Sigmoid colon (tissue), 7 donors: ENCODE measurements around the gene MAPK8IP3. TPM values are rescaled to one million over a fixed set of nuclear protein-coding genes. Genes with fewer than 3 reads are reported as not detected.
"Not testable (repeated sequence)": the region's sequence is repeated elsewhere in the genome, so short reads cannot be mapped to it uniquely, and the experiment has no call there.

Source experiments
- DNase-seq: peaks from one replicate; pipeline ENCODE4 v3.0.0-alpha.2; 2019
- H3K27ac ChIP-seq, 4 donors: fragments of 200-600 bp; sonication (generic); one replicate each; pipeline ENCODE4 v1.5.1; 2016 to 2019; ENCODE audit warnings: mild to moderate bottlenecking in 1 of 4
- H3K27me3 ChIP-seq, 3 donors: fragments of 200-600 bp; sonication (generic); one replicate each; pipeline ENCODE4 v1.5.1; 2019; ENCODE audit warnings: mild to moderate bottlenecking in 1 of 3
- H3K36me3 ChIP-seq, 4 donors: fragments of 200-600 bp; sonication (generic); one replicate each; pipeline ENCODE4 v1.5.1; 2016 to 2019
- H3K4me1 ChIP-seq, 4 donors: fragments of 200-600 bp; sonication (generic); one replicate each; pipeline ENCODE4 v1.5.1; 2017 to 2019
- H3K4me3 ChIP-seq, 4 donors: fragments of 200-600 bp; sonication (generic); one replicate each; pipeline ENCODE4 v1.5.1; 2017 to 2019; ENCODE audit warnings: mild to moderate bottlenecking in 2 of 4, moderate library complexity in 1 of 4
- H3K9me3 ChIP-seq, 4 donors: fragments of 200-600 bp in 3 of 4; sonication (generic) in 3 of 4; one replicate each; pipeline versions ENCODE4 v1.5.1 to v1.6.1; 2013 to 2019
- EP300 ChIP-seq, 4 donors: sonication (generic); formaldehyde crosslinking; IDR thresholded peaks; one replicate each; pipeline ENCODE4 v1.6.1; 2017; ENCODE audit warnings: antibody characterized with exemption in 4 of 4
- POLR2A ChIP-seq, 2 donors: fragments of 450-650 bp; IDR thresholded peaks; one replicate each; pipeline ENCODE4 v1.6.1; 2016; ENCODE audit warnings: antibody characterized with exemption in 2 of 2, mild to moderate bottlenecking in 2 of 2, moderate library complexity in 2 of 2
- POLR2AphosphoS5 ChIP-seq, 4 donors: sonication (generic); formaldehyde crosslinking; IDR thresholded peaks; one replicate each; pipeline ENCODE4 v1.6.1; 2017; ENCODE audit warnings: antibody characterized with exemption in 4 of 4
- WGBS, 2 donors: extraction: QIAGEN DNeasy Blood & Tissue Kit; methylation state at CpG; one replicate each; pipeline ENCODE4 v1.1.7; 2013; 5-methylcytosine and 5-hydroxymethylcytosine counted together
- intact Hi-C: fragments of 100-400 bp; cut with DNase I; formaldehyde crosslinking; loops from one replicate; pipeline ENCODE4 v1.15.1; 2023
- polyA plus RNA-seq, 3 donors: library from polyadenylated mRNA; stranded (reverse); fragments of 200-250 nt; gene quantifications; one replicate each; pipeline ENCODE4 v1.2.3, GENCODE V29; 2013
- total RNA-seq, 4 donors: library from RNA; depleted of rRNA; stranded (reverse); fragments of >200 nt; gene quantifications; one replicate each; pipeline ENCODE4 v1.1.0, GENCODE V29; 2016
- TF ChIP-seq, protein P1 (sequence below), 4 experiments: fragments of 450-650 bp in 3 of 4; fragments of 200-600 bp in 1 of 4; IDR thresholded peaks; one replicate each; pipeline ENCODE4 v1.5.1; 2016 to 2019; ENCODE audit warnings: antibody characterized with exemption in 4 of 4, mild to moderate bottlenecking in 3 of 4, moderate library complexity in 2 of 4
- donor health status: healthy with polysubstance abuse.
- donor health status: Bipolar disorder and iron deficiency.
- donor health status: healthy.

Gene MAPK8IP3
- total and polyA plus RNA-seq, 7 donors = 3.6 to 80.9 (median 22.4) TPM

DNA sequence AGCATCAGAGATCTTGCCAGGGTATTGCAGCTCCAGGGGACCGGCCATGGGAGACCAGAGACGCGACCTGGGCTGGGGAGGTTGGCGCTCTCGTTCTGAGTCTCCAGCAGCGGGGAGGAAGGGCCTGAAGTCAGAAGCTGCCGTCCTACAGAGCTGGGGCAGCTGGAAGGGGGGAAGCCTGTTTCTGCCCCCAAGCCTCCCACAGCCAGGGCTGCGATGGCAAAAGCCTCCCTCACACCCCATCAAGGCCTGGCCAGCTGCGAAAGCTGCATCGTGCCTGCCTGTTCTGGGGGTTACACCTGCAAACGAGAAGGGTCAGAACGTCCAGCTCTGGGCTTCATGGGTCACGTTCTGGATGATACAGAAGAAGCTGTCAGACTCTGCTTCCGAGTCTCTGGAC is 26.1 kb downstream of the MAPK8IP3 start:
- intact Hi-C loops = no loop called here
- no peak for DNase-seq
- WGBS, 2 donors = 91 to 93% methylated on average over 14 of the region's 14 CpGs
- no peak overlapping the region for H3K27ac ChIP-seq
- H3K9me3 ChIP-seq = no peaks in the 10 kb centered on the region
- no peak overlapping the region for H3K4me3 ChIP-seq
- no peak for TF ChIP-seq POLR2AphosphoS5 (IDR thresholded peaks at IDR 0.05)
- TF ChIP-seq POLR2A (IDR thresholded peaks at IDR 0.05) = no peak
- no peak for TF ChIP-seq EP300 (IDR thresholded peaks at IDR 0.05)
- TF ChIP-seq, protein P1, sequence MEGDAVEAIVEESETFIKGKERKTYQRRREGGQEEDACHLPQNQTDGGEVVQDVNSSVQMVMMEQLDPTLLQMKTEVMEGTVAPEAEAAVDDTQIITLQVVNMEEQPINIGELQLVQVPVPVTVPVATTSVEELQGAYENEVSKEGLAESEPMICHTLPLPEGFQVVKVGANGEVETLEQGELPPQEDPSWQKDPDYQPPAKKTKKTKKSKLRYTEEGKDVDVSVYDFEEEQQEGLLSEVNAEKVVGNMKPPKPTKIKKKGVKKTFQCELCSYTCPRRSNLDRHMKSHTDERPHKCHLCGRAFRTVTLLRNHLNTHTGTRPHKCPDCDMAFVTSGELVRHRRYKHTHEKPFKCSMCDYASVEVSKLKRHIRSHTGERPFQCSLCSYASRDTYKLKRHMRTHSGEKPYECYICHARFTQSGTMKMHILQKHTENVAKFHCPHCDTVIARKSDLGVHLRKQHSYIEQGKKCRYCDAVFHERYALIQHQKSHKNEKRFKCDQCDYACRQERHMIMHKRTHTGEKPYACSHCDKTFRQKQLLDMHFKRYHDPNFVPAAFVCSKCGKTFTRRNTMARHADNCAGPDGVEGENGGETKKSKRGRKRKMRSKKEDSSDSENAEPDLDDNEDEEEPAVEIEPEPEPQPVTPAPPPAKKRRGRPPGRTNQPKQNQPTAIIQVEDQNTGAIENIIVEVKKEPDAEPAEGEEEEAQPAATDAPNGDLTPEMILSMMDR (IDR thresholded peaks at IDR 0.05) = no peak
- no peaks in the 10 kb centered on the region for H3K4me1 ChIP-seq
- no peaks in the 10 kb centered on the region for H3K27me3 ChIP-seq
- H3K36me3 ChIP-seq = peaks cover 30 to 66% (median 49%) of the 10 kb centered on the region in 4 donors

DNA sequence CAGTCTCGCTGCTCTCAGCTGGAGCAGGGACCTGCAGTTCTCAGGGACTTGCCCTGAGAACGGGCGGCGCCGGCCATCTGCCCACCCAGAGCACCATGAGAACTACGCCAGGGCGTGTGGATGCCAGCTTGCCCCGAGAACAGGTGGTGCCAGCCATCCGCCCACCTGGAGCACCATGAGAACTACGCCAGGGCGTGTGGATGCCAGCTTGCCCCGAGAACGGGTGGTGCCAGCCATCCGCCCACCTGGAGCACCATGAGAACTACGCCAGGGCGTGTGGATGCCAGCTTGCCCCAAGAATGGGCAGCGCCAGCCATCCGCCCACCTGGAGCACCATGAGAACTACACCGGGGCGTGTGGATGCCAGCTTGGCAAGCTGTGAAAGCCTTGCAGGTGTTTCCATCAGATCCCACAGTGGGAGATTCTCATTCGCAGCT is 26.6 kb downstream of the MAPK8IP3 start:
- H3K27me3 ChIP-seq, H3K4me1 ChIP-seq, H3K9me3 ChIP-seq, H3K27ac ChIP-seq, H3K4me3 ChIP-seq, DNase-seq, intact Hi-C loops: not testable (repeated sequence)
- peaks cover 30 to 62% (median 48%) of the 10 kb centered on the region in 4 donors for H3K36me3 ChIP-seq
- 90 to 94% methylated on average over 21 of the region's 21 CpGs for WGBS, 2 donors

DNA sequence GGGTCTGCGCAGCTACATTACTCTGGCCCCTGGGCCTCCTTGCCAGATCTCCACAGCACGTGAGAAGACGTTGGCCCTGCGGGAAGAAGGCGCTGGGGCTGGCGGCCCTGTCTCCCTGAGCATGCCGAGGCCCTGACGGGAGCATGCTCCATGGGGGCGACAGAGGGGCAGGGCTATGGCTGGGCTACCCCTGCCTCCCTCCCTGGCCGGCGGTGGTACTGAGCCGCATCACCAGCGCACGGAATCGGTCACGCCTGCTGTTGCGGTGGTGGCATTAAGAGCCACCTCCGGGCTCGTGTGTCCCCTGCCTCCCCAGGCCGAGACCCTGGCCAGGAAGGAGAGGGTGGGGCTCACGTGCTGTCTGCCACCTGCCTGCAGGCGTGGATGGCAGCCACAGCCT is 28.1 kb downstream of the MAPK8IP3 start:
- DNase-seq = no peak
- Histone ChIP-seq H3K27ac (no peak overlapping the region), H3K4me3 (no peak overlapping the region), H3K36me3 (peaks cover 27 to 47% (median 37%) of the 10 kb centered on the region in 4 donors), H3K9me3 (no peaks in the 10 kb centered on the region), H3K27me3 (no peaks in the 10 kb centered on the region), H3K4me1 (no peaks in the 10 kb centered on the region)
- WGBS, 2 donors = 96% methylated on average over 22 of the region's 22 CpGs
- TF ChIP-seq, protein P1 (IDR thresholded peaks at IDR 0.05) = no peak
- TF ChIP-seq POLR2A (IDR thresholded peaks at IDR 0.05) (no peak), POLR2AphosphoS5 (IDR thresholded peaks at IDR 0.05) (no peak), EP300 (IDR thresholded peaks at IDR 0.05) (no peak)
- intact Hi-C loops = no loop called here

DNA sequence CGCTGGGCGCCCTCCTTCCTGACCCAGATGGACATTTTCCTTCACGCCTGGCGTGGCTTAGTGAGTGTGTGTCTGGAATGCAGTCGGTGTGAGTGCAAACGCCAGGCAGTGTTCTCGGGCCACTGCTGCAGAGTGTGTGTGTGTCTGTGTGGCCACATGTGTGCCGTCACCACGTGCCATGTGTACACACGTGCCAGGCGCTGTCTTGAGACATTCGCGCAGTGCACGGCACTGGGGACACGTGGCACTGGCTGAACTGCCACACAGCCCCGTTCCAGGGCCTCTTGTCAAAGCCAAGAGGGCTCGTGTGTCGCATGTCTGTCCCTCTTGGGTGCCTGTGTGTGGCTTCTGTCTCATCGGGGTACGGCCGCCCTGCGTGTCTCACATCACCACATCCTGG is 28.8 kb downstream of the MAPK8IP3 start:
- no peak overlapping the region for H3K27ac ChIP-seq
- H3K9me3 ChIP-seq = no peaks in the 10 kb centered on the region
- no peak for DNase-seq
- intact Hi-C loops = no loop called here
- 98% methylated on average over 22 of the region's 22 CpGs for WGBS, 2 donors
- TF ChIP-seq POLR2A (IDR thresholded peaks at IDR 0.05) = no peak
- TF ChIP-seq EP300 (IDR thresholded peaks at IDR 0.05) = no peak
- no peak for TF ChIP-seq POLR2AphosphoS5 (IDR thresholded peaks at IDR 0.05)
- TF ChIP-seq, protein P1 (IDR thresholded peaks at IDR 0.05) = no peak
- no peaks in the 10 kb centered on the region for H3K4me1 ChIP-seq
- H3K36me3 ChIP-seq = peaks cover 21 to 40% (median 31%) of the 10 kb centered on the region in 4 donors
- no peak overlapping the region for H3K4me3 ChIP-seq
- no peaks in the 10 kb centered on the region for H3K27me3 ChIP-seq

DNA sequence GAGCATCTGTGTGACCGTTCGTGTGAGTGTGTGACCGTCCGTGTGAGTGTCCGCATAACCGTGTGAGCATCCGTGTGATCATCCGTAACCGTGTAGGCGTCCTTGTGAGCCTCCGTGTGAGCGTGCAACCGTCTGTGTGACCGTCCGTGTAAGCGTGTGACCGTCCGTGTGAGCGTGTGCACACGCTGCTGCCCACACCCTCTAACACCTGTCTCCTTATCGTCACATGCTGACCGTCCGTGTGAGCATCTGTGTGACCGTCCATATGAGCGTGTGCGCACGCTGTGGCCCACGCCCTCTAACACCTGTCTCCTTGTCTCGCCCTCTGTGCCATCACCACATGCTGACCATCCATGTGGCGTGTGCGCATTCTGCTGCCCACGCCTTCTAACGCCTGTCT is 34.2 kb downstream of the MAPK8IP3 start:
- Histone ChIP-seq H3K27me3 (no peaks in the 10 kb centered on the region), H3K27ac (no peak overlapping the region), H3K4me3 (no peak overlapping the region), H3K36me3 (peaks cover 13 to 39% (median 15%) of the 10 kb centered on the region in 4 donors), H3K9me3 (no peaks in the 10 kb centered on the region), H3K4me1 (no peaks in the 10 kb centered on the region)
- WGBS, 2 donors = 97 to 98% methylated on average over 33 of the region's 33 CpGs
- no peak for DNase-seq
- intact Hi-C loops = no loop called here
- TF ChIP-seq POLR2A (IDR thresholded peaks at IDR 0.05) = no peak
- no peak for TF ChIP-seq POLR2AphosphoS5 (IDR thresholded peaks at IDR 0.05)
- no peak for TF ChIP-seq EP300 (IDR thresholded peaks at IDR 0.05)
- TF ChIP-seq, protein P1 (IDR thresholded peaks at IDR 0.05) = no peak
